Neutrophil (primary cell): Measurements from ENCODE around the gene RAD51B.

Source experiments
- H3K27ac ChIP-seq: fragments of 200-600 bp; sonication (generic); 2 replicates; pipeline ENCODE4 v1.5.1; 2016; ENCODE audit warnings: mild to moderate bottlenecking, moderate library complexity
- H3K27me3 ChIP-seq: fragments of 200-600 bp; sonication (generic); 2 replicates; pipeline ENCODE4 v1.6.0; 2016; ENCODE audit warnings: mild to moderate bottlenecking
- H3K36me3 ChIP-seq: fragments of 200-600 bp; sonication (generic); 2 replicates; pipeline ENCODE4 v1.5.1; 2017
- H3K4me1 ChIP-seq, 2 experiments: fragments of 200-600 bp in 1 of 2; sonication (generic) in 1 of 2; 1 replicate in 1 of 2; 2 replicates in 1 of 2; pipeline versions ENCODE4 v1.5.1 to v1.6.1; 2013 to 2016; ENCODE audit warnings: low read depth in 1 of 2, low read length in 1 of 2, mild to moderate bottlenecking in 1 of 2, moderate library complexity in 1 of 2; ENCODE audit not compliant: control insufficient read depth in 1 of 2, insufficient read depth in 1 of 2
- H3K4me3 ChIP-seq, 2 experiments: fragments of 200-600 bp in 1 of 2; sonication (generic) in 1 of 2; 1 replicate in 1 of 2; 2 replicates in 1 of 2; pipeline ENCODE4 v1.5.1; 2013 to 2016; ENCODE audit warnings: low read depth in 1 of 2, low read length in 1 of 2, mild to moderate bottlenecking in 1 of 2, moderate library complexity in 1 of 2
- H3K9me3 ChIP-seq: fragments of 200-600 bp; sonication (generic); 2 replicates; pipeline ENCODE4 v1.5.1; 2016
- TF ChIP-seq, protein P1 (sequence below): fragments of 200-600 bp; sonication (generic); IDR thresholded peaks from 2 replicates; pipeline ENCODE4 v1.5.1; 2016; ENCODE audit warnings: antibody characterized with exemption

The RAD51B gene

DNA sequence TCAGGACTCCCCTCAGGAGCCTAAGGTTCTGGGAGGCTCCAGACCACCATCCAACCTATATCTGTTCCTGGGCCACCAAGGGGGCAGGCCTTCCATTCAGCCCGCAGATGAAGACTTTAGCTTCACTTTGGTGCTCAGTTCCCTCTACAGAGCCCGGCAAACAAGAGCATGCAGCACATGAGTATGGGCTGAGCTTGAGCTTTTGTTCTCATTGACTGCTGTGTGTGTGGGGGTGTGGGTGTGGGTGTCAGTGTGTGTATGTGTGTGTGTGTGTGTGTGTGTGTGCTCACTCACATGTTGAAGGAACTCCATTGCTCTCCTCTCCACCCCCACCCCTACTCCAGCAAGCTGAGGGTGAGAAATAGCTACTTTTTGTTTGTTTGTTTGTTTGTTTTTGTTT lies 754.1 kb downstream of the RAD51B start:
- Histone ChIP-seq H3K27ac (no peak overlapping the region), H3K9me3 (no peaks in the 10 kb centered on the region), H3K36me3 (no peaks in the 10 kb centered on the region), H3K4me1 (peaks cover 41% of the 10 kb centered on the region in 2 experiments), H3K27me3 (no peaks in the 10 kb centered on the region), H3K4me3 (no peak overlapping the region)
- TF ChIP-seq, protein P1, sequence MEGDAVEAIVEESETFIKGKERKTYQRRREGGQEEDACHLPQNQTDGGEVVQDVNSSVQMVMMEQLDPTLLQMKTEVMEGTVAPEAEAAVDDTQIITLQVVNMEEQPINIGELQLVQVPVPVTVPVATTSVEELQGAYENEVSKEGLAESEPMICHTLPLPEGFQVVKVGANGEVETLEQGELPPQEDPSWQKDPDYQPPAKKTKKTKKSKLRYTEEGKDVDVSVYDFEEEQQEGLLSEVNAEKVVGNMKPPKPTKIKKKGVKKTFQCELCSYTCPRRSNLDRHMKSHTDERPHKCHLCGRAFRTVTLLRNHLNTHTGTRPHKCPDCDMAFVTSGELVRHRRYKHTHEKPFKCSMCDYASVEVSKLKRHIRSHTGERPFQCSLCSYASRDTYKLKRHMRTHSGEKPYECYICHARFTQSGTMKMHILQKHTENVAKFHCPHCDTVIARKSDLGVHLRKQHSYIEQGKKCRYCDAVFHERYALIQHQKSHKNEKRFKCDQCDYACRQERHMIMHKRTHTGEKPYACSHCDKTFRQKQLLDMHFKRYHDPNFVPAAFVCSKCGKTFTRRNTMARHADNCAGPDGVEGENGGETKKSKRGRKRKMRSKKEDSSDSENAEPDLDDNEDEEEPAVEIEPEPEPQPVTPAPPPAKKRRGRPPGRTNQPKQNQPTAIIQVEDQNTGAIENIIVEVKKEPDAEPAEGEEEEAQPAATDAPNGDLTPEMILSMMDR, result no peak

DNA sequence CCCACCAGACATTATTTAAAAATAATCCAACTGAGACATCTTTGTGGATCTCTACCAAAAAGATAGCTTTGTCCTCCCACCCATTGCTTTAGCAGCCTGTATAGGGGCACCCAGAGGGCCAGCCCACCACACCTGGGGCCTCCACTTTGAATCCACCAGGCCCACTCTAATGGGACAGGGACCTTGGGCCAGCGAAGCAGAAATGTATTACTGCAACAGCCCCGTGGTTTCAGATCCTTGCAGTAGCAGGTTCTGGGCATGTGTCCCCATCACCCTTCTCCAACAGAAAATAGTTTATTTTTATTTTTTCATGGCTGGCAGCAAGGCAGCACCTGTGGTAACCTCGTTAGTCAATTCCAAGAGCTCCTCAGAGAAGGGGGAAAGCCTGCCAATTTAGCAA lies 754.9 kb downstream of the RAD51B start:
- H3K27ac ChIP-seq, result peak overlapping the region; percentile 14
- H3K4me3 ChIP-seq, result no peak overlapping the region
- no peaks in the 10 kb centered on the region for H3K9me3 ChIP-seq
- peaks cover 48 to 49% of the 10 kb centered on the region in 2 experiments for H3K4me1 ChIP-seq
- no peaks in the 10 kb centered on the region for H3K36me3 ChIP-seq
- H3K27me3 ChIP-seq, result no peaks in the 10 kb centered on the region
- TF ChIP-seq, protein P1, result no peak

DNA sequence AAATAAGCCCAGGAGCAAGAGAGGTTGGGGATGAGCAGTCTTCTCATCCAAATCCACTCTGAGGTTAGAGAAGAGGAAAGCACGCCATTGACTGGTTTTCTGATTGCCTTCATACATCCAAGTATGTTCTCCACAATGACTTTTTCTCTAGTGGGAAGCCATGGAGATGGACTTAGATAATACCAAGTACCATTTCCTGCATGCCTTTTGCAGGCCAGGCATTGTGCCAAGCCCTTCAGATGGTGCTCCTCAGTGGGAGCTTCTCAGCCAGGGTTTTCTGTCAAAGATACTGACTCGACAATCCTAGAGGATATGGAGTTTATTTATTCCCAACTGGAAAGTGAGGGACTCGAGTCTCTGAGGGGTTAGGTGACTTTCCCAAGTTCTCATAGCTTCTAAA lies 755.3 kb downstream of the RAD51B start:
- Histone ChIP-seq H3K9me3 (no peaks in the 10 kb centered on the region), H3K36me3 (no peaks in the 10 kb centered on the region), H3K4me3 (no peak overlapping the region), H3K27ac (peak overlapping the region; percentile 98), H3K4me1 (peaks cover 52 to 53% of the 10 kb centered on the region in 2 experiments), H3K27me3 (no peaks in the 10 kb centered on the region)
- TF ChIP-seq, protein P1, result no peak

DNA sequence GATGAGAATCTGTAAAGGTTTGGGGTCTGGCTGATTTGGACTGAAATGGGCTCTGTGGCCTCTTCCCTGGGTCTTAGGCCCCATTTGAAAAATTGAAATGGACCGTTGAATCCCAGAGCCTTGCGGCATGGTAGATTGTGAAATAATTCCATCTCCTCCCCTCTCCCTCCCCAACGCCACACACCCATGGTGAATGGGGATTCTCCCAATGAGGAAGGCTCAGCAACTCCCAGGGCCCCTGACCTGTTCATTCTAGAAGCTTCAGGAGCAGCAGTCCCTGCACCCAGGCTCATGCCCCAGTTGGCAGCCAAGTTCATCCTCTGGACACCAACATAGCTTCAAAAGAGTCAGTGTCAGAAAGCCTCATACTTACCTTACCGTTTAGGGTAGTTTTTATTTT lies 755.8 kb downstream of the RAD51B start:
- Histone ChIP-seq H3K36me3 (no peaks in the 10 kb centered on the region), H3K27ac (peak overlapping the region; percentile 98), H3K4me3 (no peak overlapping the region), H3K9me3 (no peaks in the 10 kb centered on the region), H3K4me1 (peaks cover 58 to 59% of the 10 kb centered on the region in 2 experiments), H3K27me3 (no peaks in the 10 kb centered on the region)
- TF ChIP-seq, protein P1, result no peak

DNA sequence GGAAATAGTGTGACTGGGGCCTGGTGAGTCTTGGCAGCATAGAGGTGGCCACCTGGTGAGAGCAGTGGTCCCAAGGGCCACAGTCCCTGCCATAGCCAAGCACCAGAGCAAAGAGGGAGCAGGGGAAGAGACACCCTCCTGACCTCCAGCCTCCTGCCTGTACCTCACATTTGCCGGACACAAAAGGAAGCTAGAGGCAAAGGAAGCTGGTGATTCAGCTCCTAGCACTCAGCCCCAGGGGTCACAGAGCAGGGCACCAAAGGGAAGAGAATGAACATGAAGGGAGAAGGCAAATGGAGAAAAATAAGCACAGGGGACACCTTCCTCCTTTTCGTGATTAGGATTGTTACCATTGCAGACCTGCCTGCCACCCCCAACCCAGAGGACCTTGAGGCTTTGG lies 756.5 kb downstream of the RAD51B start:
- H3K4me1 ChIP-seq, result peaks cover 60 to 63% of the 10 kb centered on the region in 2 experiments
- H3K9me3 ChIP-seq, result no peaks in the 10 kb centered on the region
- no peaks in the 10 kb centered on the region for H3K36me3 ChIP-seq
- TF ChIP-seq, protein P1, result no peak
- H3K27ac ChIP-seq, result peak overlapping the region; percentile 98
- H3K4me3 ChIP-seq, result no peak overlapping the region
- H3K27me3 ChIP-seq, result no peaks in the 10 kb centered on the region
